ENCODE data around the gene FXN. TPM values are rescaled to one million over a fixed set of nuclear protein-coding genes. Genes with fewer than 3 reads are reported as not detected.

FXN gene
- total and polyA plus RNA-seq, 2 donors (not counting 3 experiments of a cell fraction or from before 2014, with no cell fraction given), result 18.2 to 21.2 TPM

DNA sequence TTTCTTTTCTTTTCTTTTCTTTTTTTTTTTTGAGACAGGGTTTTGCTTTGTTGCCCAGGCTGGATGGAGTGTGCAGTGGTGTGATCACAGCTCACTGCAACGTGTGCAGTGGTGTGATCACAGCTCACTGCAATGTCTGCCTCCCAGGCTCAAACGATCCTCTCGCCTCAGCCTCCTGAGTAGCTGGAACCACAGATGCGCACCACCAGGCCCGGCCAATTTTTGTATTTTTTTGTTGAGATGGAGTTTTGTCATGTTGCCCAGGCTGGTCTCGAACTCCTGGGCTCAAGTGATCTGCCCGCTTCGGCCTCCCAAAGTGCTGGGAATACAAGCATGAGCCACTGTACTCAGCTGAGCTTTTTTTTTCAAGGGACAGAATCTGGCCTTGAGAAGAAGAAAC, 101.8 kb downstream of the FXN start:
- FAIRE-seq, result no peak
- intact Hi-C loops (cut with micrococcal nuclease), result no loop called here
- H3K4me1 ChIP-seq (ENCODE audit: control insufficient read depth, extremely low read depth, insufficient read depth, low read length), result peaks cover 16% of the 10 kb centered on the region

More for the DNA sequence above, 101.8 kb downstream of the FXN start:
- H3K4me2 ChIP-seq (ENCODE audit: insufficient read depth, low read length), result no peak overlapping the region
- ChIA-PET POLR2A (interaction anchor here (0.7 kb wide), 1 partner anchor 15 kb away, joined by 3 read pairs; no protein-coding TSS in a partner anchor), CTCF (interaction anchor here (1.0 to 3.5 kb wide), 6 partner anchors 9 to 63 kb away, joined by 3 to 21 read pairs (median 8); no protein-coding TSS in a partner anchor)
- H3K27ac ChIP-seq (ENCODE audit: insufficient read depth, low read depth, low read length), result no peak overlapping the region
- H3K9ac ChIP-seq (replicated peaks; ENCODE audit: extremely low read depth, insufficient read depth, low read length), result no peak overlapping the region
- no peaks in the 10 kb centered on the region for H4K20me1 ChIP-seq (replicated peaks; ENCODE audit: control insufficient read depth, extremely low read depth, insufficient read depth, low read length)
- BruUV-seq (replicated peaks), result no TSS peak
- no peak overlapping the region for H3K4me3 ChIP-seq (replicated peaks in 1 of 3; ENCODE audit: insufficient read depth in 1 of 3, low read depth in 1 of 3, low read length in 3 of 3)
- dilution Hi-C loops (cut with MboI; ENCODE audit: extremely low pct_ligation_motif_present, low sequenced_read_pairs), result no loop called here
- peaks cover 55% of the 10 kb centered on the region for H3K79me2 ChIP-seq (ENCODE audit: control insufficient read depth, insufficient read depth, low read length)
- DNase-seq (ENCODE audit: low read depth, low spot score), result peak; percentile 0
- H3K36me3 ChIP-seq (ENCODE audit: control insufficient read depth in 2 of 2, extremely low read depth in 1 of 2, insufficient read depth in 2 of 2, low read length in 2 of 2), result peaks cover 0 to 2% of the 10 kb centered on the region in 2 experiments
- H3K27me3 ChIP-seq (ENCODE audit: control insufficient read depth in 2 of 2, insufficient read depth in 2 of 2, low read length in 2 of 2), result no peaks in the 10 kb centered on the region
- no peak overlapping the region for H2AFZ ChIP-seq (ENCODE audit: low read depth, low read length)
- H3K9me1 ChIP-seq (replicated peaks; ENCODE audit: control insufficient read depth, extremely low read depth, insufficient read depth, low read length), result no peaks in the 10 kb centered on the region
- H3K9me3 ChIP-seq (replicated peaks; ENCODE audit: control insufficient read depth, insufficient read depth, low read length), result no peaks in the 10 kb centered on the region
- no peak for TF ChIP-seq GATA2 (IDR thresholded peaks at IDR 0.05; ENCODE audit: insufficient read depth, insufficient read length, low read depth, low read length)
- no peak for TF ChIP-seq POLR2AphosphoS5 (IDR thresholded peaks at IDR 0.05; ENCODE audit: insufficient read depth, low read depth, low read length)
- TF ChIP-seq FOS (IDR thresholded peaks at IDR 0.05; ENCODE audit: borderline replicate concordance, insufficient read depth, low read length), result no peak
- TF ChIP-seq EZH2 (IDR thresholded peaks at IDR 0.05; ENCODE audit: borderline replicate concordance, low read depth, low read length, severe bottlenecking), result no peak
- no peak for TF ChIP-seq POLR2A (IDR thresholded peaks at IDR 0.05; ENCODE audit: low read depth, low read length)
- TF ChIP-seq MYC (IDR thresholded peaks at IDR 0.05; ENCODE audit: low read depth, low read length), result no peak
- TF ChIP-seq, protein P1, sequence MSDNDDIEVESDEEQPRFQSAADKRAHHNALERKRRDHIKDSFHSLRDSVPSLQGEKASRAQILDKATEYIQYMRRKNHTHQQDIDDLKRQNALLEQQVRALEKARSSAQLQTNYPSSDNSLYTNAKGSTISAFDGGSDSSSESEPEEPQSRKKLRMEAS (IDR thresholded peaks at IDR 0.05; ENCODE audit: insufficient read depth, insufficient read length), result no peak
- TF ChIP-seq, protein P2, sequence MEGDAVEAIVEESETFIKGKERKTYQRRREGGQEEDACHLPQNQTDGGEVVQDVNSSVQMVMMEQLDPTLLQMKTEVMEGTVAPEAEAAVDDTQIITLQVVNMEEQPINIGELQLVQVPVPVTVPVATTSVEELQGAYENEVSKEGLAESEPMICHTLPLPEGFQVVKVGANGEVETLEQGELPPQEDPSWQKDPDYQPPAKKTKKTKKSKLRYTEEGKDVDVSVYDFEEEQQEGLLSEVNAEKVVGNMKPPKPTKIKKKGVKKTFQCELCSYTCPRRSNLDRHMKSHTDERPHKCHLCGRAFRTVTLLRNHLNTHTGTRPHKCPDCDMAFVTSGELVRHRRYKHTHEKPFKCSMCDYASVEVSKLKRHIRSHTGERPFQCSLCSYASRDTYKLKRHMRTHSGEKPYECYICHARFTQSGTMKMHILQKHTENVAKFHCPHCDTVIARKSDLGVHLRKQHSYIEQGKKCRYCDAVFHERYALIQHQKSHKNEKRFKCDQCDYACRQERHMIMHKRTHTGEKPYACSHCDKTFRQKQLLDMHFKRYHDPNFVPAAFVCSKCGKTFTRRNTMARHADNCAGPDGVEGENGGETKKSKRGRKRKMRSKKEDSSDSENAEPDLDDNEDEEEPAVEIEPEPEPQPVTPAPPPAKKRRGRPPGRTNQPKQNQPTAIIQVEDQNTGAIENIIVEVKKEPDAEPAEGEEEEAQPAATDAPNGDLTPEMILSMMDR (IDR thresholded peaks at IDR 0.05; ENCODE audit: extremely low read depth in 1 of 2, insufficient read depth in 1 of 2, low read depth in 1 of 2, low read length in 2 of 2), result no peak
- TF ChIP-seq JUN (IDR thresholded peaks at IDR 0.05; ENCODE audit: borderline replicate concordance, insufficient read depth, insufficient read length, low read depth), result no peak
